ENCODE results near the gene DIPK1B.

- TF ChIP-seq CTCF (IDR thresholded peaks at IDR 0.05; ENCODE audit: borderline replicate concordance, extremely low read depth, low read length, poor library complexity, severe bottlenecking): no peak
- TF ChIP-seq EZH2 (IDR thresholded peaks at IDR 0.05; ENCODE audit: borderline replicate concordance, low read depth, low read length, severe bottlenecking): no peak
These were observed 10.0 kb downstream of the DIPK1B start for GRCh38 chr9:136722093-136722968.
